Upper lobe of right lung (tissue), 1 donor: ENCODE data around the gene GUCD1. TPM values are rescaled to one million over a fixed set of nuclear protein-coding genes. Genes with fewer than 3 reads are reported as not detected.
"Not testable (repeated sequence)": the region's sequence is repeated elsewhere in the genome, so short reads cannot be mapped to it uniquely, and the experiment has no call there.

ENCODE experiments used
- ATAC-seq: fragments of 200-7000 bp; cut with Tn5 transposase; one replicate; pipeline ENCODE4 v1.9.1; 2020; ENCODE audit warnings: mild to moderate bottlenecking, moderate library complexity
- DNase-seq: peaks from one replicate; pipeline ENCODE4 v3.0.0-alpha.2; 2020
- H3K27ac ChIP-seq: fragments of 200-600 bp; one replicate; pipeline ENCODE4 v1.8.0; 2022
- H3K27me3 ChIP-seq: fragments of 200-600 bp; one replicate; pipeline ENCODE4 v1.8.0; 2022; ENCODE audit warnings: mild to moderate bottlenecking
- H3K36me3 ChIP-seq: fragments of 200-600 bp; one replicate; pipeline ENCODE4 v1.8.0; 2022
- H3K4me1 ChIP-seq: fragments of 200-600 bp; one replicate; pipeline ENCODE4 v1.8.0; 2022
- H3K4me3 ChIP-seq: fragments of 200-600 bp; one replicate; pipeline ENCODE4 v1.8.0; 2022; ENCODE audit warnings: mild to moderate bottlenecking
- H3K9me3 ChIP-seq: fragments of 200-600 bp; one replicate; pipeline ENCODE4 v1.8.0; 2022
- CTCF ChIP-seq: fragments of 200-600 bp; IDR thresholded peaks from one replicate; pipeline ENCODE4 v1.8.0; 2022; ENCODE audit warnings: antibody characterized with exemption
- intact Hi-C: fragments of 100-400 bp; cut with DNase I; formaldehyde crosslinking; loops from one replicate; pipeline ENCODE4 v1.11.0; 2022
- long read RNA-seq: library from polyadenylated mRNA; unstranded; transcript quantifications from one replicate; pipeline ENCODE4 v2.0.0, GENCODE V29; 2021
- total RNA-seq: library from RNA; stranded (reverse); fragmentation: NEBNext Ultra II Directional; extraction: Animal tissue kit (Norgen Biotek cat#: 25700); gene quantifications from one replicate; pipeline ENCODE4 v1.2.1, GENCODE V29; 2021
- donor health status: DM: no; HTN: yes; CAD: no; lungs with severe emphysema.

The GUCD1 gene
- 148 TPM for total RNA-seq
- long read RNA-seq, transcript GUCD1-207 (5 exons, 895 nt), result minor isoform, 5 of 186 reads
- long read RNA-seq, transcript GUCD1-206 (6 exons, 3,613 nt), result major isoform, 106 of 186 reads
- long read RNA-seq, transcript GUCD1-203 (6 exons, 1,606 nt), result minor isoform, 10 of 186 reads
- long read RNA-seq, transcript GUCD1-204 (6 exons, 3,482 nt), result minor isoform, 11 of 186 reads
- long read RNA-seq, partial matches to known transcripts, result 8 of 186 reads
- long read RNA-seq, other reads (novel, unspliced or antisense), result 37 of 186 reads

DNA sequence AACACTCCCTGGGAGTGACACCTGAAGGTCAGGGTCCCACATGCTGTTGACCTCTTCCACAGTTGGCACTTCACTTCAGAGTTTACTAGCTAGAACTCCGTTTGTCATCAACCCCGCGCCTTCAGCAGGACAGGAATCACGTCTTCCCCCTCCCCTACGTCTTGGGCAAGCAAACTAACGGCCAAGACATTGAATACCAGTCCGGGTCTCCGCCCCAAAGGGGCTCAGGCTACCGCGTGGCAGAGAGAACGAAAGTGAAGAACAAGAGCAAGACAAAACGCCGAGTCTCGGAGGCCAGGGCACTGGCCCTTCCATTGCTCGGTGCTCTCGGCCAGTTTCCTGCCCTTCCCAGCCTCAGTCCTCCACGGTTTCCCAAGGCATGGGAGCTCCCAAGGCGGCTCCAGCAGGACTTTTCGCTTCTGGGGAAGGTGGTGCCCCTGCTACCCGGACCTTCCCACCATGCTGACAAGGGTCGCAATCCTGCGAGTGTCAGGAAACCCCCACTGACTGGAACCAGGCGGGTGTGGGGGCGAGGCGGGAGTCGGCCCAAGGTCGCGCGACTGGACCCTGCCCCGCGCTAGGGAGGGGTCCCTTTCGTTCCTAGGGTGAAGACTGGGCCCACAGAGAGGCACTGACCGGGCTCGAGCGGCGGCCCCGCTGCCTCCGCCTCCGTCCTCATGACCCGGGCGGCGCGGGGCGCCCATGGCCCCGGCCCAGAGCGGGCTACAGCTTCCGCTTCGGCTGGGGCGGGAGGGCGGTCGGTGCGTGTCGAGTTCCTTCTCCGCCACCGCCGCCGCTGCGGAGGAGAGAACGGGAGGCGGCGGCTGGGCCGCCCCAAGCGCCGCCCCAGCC is at the start of gene GUCD1:
TSS of gene GUCD1 (minus strand) at position 826 of the 852 bp plus-strand sequence. CDS start at position 679, 147 bp downstream.
- ATAC-seq, result no peak
- H3K9me3 ChIP-seq, result no peaks in the 10 kb centered on the region

DNA sequence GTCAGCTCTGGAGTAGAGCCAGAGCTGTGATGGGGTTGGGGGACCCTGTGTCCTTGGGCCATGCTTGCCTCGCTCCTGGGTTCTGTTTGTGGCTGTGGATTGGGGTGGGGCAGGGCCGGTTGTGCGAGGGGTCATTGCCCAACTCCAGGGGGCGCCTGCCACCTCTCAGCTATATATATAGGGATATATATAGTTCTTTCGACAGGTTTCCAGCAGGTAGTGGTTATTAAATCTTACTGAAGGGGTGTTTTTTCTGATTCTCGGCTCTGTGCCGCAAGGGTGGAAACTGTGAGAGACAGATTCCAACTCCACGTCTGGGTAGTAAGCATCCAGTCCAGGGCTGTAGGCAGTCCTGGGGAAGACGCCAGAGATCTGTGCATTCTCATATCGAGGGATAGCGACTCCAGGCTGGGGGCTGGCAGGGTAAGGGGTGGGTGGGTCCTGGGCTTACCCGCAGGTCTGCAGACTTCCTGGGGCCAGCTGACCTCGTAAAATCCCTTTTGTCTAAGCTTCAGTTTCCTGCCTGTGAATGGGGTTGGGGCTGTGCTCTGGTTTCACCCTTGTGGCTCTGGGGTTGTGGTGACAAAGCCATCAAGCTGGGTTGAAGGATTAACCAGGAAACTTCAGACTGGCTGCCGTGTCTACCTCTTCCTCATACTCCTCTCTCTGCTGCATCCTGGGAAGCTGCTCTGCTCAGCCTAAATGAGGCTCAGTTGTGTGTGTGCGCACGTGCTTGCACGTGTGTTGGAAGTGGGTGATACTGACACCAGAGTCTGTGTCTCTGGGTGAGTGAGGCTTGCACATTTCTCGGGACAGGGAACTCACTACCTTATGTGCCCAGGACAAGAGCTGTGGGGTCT is 49.1 kb upstream of the GUCD1 start:
- intact Hi-C loops, DNase-seq, H3K4me1 ChIP-seq, H3K27me3 ChIP-seq, H3K36me3 ChIP-seq, H3K9me3 ChIP-seq: not testable (repeated sequence)
- Histone ChIP-seq H3K27ac (peak overlapping the region; percentile 17), H3K4me3 (peak overlapping the region; percentile 28)
- ATAC-seq, result peak; percentile 7

More for the DNA sequence above, at the start of gene GUCD1:
- no peak for DNase-seq
- peaks cover 43% of the 10 kb centered on the region for H3K4me1 ChIP-seq
- no peaks in the 10 kb centered on the region for H3K27me3 ChIP-seq
- H3K36me3 ChIP-seq, result peaks cover 27% of the 10 kb centered on the region
- intact Hi-C loops, result no loop called here
- H3K27ac ChIP-seq, result peak within 1 kb of the TSS; percentile 96
- no peak for TF ChIP-seq CTCF
- H3K4me3 ChIP-seq, result peak within 1 kb of the TSS; percentile 86

DNA sequence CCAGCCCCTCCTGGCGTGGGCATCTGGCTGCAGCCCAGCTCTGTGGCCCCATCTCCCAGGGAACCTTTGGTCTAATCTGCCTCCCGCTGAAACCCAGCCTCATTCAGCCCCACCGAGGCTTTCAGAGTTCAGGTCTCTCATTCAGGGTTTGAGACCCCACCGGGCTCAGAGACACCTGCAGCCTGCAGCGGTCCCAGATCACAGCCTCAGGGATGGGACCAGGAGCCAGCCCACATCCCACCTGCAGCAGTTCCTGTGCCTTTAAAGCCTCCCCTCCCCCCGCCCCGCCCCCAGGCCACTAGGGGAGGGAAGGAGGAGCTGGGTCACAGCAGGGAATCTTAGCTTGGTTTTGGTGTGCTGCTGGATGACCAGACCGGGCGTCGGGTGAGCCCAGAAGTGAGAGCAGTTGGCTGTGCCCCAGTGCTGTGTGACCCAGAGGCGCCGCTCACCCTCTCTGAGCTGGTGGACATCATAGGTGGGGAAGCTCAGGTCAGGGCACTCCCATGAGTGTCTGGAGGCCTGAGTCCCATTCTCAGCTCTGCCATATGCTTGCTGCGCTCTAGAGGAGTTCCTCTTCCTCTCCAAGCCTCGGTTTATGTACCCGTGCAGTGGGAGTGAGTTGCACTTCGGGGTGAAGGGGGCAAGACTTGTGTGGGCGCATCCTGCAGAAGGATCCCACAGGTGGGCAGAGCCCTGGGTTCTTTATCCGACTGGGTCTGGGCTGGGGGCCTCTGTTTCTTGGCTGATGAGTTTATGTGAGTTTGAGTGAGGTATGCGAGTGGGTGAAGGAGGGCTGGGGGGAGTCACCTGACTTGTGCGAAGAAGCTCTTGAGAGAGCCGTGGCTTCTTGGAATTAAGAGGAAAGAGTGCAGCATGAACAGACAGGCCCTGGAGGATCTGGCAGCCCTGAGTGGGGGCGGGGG is 48.2 kb upstream of the GUCD1 start, which contains the start of gene GGT1:
TSS of gene GGT1 (plus strand) at position 347 of the 923 bp plus-strand sequence. CDS start 7,889 bp downstream, outside the sequence.
- H3K4me1 ChIP-seq, H3K27me3 ChIP-seq, H3K9me3 ChIP-seq, intact Hi-C loops, H3K36me3 ChIP-seq: not testable (repeated sequence)
- peak; percentile 77 for DNase-seq
- peak within 1 kb of the TSS; percentile 28 for H3K4me3 ChIP-seq
- peak; percentile 41 for ATAC-seq
- peak within 1 kb of the TSS; percentile 17 for H3K27ac ChIP-seq

- H3K36me3 ChIP-seq, H3K27ac ChIP-seq, H3K4me3 ChIP-seq, ATAC-seq, H3K27me3 ChIP-seq, H3K4me1 ChIP-seq, intact Hi-C loops, H3K9me3 ChIP-seq, DNase-seq: not testable (repeated sequence)
Measured at GRCh38 chr22:24602105-24602749, 47.3 kb upstream of the GUCD1 start.

GRCh38 chr22:24601217-24602104 is 46.5 kb upstream of the GUCD1 start:
- H3K36me3 ChIP-seq, result no peaks in the 10 kb centered on the region
- H3K9me3 ChIP-seq, result no peaks in the 10 kb centered on the region
- ATAC-seq, result peak; percentile 73
- DNase-seq, result peak; percentile 89
- intact Hi-C loops, result no loop called here
- H3K27ac ChIP-seq, result no peak overlapping the region
- no peak overlapping the region for H3K4me3 ChIP-seq
- H3K27me3 ChIP-seq, result no peaks in the 10 kb centered on the region
- no peak for TF ChIP-seq CTCF
- peaks cover 7% of the 10 kb centered on the region for H3K4me1 ChIP-seq

- intact Hi-C loops, H3K4me1 ChIP-seq, ATAC-seq, H3K9me3 ChIP-seq, H3K36me3 ChIP-seq, DNase-seq, H3K4me3 ChIP-seq, H3K27me3 ChIP-seq, H3K27ac ChIP-seq: not testable (repeated sequence)
Measured at GRCh38 chr22:24599958-24600715, 45.2 kb upstream of the GUCD1 start.
